ENCODE measurements around the gene NUB1. TPM values are rescaled to one million over a fixed set of nuclear protein-coding genes. Genes with fewer than 3 reads are reported as not detected.

The NUB1 gene
- total and polyA plus RNA-seq, 12 donors, result 22.5 to 127 (median 48.6) TPM

GRCh38 chr7:151406886-151407583 lies 65.4 kb downstream of the NUB1 start:
- Histone ChIP-seq H3K27me3 (peaks cover 37% of the 10 kb centered on the region), H3K4me1 (replicated peaks in 1 of 2) (peaks cover 8 to 15% of the 10 kb centered on the region in 2 donors), H3K9me3 (replicated peaks in 1 of 3) (no peaks in the 10 kb centered on the region), H3K4me3 (no peak overlapping the region), H3K27ac (peak overlapping the region in 1 of 5 donors; percentile 25), H3K36me3 (replicated peaks in 1 of 2) (no peaks in the 10 kb centered on the region)
- TF ChIP-seq POLR2A (IDR thresholded peaks at IDR 0.05) (no peak), CTCF (IDR thresholded peaks at IDR 0.05) (no peak)
- WGBS, 4 donors, result 76 to 89% (median 85%) methylated on average over 6 to 9 of the region's 9 CpGs
- DNase-seq, result no peak
- intact Hi-C loops (cut with DNase I), result no loop called here

DNA sequence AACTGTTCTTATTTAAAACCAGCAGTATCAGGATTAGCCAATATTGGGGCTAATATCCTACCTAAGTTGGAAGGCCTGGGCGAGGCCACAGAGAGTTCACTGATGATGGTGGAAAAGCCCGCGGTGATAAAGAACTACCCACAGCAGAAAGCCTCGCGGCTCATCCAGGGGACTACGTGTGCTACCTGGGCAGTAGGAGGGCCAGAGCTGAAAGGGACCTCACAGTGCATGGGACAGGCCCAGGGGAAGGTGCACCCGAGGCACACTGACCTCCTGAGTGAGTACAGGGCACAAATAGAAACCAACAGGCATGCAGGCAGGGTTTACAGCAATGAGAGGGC lies 66.9 kb downstream of the NUB1 start:
- no peak for TF ChIP-seq CTCF (IDR thresholded peaks at IDR 0.05)
- TF ChIP-seq POLR2A (IDR thresholded peaks at IDR 0.05), result no peak
- H3K9me3 ChIP-seq (replicated peaks in 1 of 3), result no peaks in the 10 kb centered on the region
- peak overlapping the region in 1 of 4 donors; percentile 6 for H3K4me3 ChIP-seq
- H3K27ac ChIP-seq, result peak overlapping the region in 2 of 5 donors; percentile 30 to 84
- H3K27me3 ChIP-seq, result peaks cover 37% of the 10 kb centered on the region
- intact Hi-C loops (cut with DNase I), result no loop called here
- no peak for DNase-seq
- 70 to 87% (median 82%) methylated on average over 7 of the region's 7 CpGs for WGBS, 4 donors
- H3K36me3 ChIP-seq (replicated peaks in 1 of 2), result no peaks in the 10 kb centered on the region
- peaks cover 8 to 15% of the 10 kb centered on the region in 2 donors for H3K4me1 ChIP-seq (replicated peaks in 1 of 2)

DNA sequence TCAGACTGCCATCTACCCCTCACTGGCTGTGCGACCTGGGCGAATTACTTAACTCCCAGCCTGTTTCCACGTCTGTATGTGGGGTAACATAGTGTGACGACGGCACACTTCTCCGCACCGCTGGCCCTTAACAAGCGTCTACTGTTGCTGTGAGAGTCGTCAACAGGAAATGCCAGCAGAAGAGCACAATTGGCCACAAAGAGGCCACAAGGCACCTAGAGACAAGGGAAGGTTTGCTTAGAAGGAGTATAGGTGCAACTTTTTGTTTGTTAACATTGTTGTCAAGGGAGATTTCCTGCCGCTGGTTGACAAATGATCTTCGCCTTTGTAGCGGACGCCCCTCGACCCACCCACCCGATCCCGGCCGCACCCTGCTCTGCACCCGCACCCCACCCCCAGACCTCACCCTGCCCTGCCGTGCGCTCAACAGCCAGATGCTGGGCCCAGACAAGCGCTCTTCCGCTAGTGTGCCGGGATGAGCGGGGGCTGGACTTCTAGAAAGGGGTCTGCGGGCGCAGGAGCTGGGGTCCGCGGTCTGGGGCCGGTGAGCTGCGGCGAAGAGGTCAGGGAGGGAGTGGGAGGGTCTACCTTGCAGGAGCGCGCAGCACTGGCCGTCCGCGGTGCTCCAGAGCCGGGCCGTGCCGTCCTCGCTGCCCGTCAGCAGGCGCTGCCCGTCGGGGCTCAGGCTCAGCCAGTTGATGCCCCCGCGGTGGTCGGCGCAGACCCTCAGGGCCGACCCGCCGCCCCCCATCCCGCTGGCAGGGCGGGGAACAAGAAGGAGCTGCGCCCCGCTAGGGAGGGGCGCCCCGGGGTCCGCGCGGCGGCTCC lies 67.4 kb downstream of the NUB1 start:
- TF ChIP-seq POLR2A (IDR thresholded peaks at IDR 0.05) (no peak), CTCF (IDR thresholded peaks at IDR 0.05) (no peak)
- no peak for DNase-seq
- 17 to 40% (median 21%) methylated on average over 9 to 61 of the region's 61 CpGs for WGBS, 4 donors
- intact Hi-C loops (cut with DNase I), result no loop called here
- H3K4me1 ChIP-seq (replicated peaks in 1 of 2), result peaks cover 8 to 15% of the 10 kb centered on the region in 2 donors
- peak overlapping the region in 2 of 4 donors; percentile 9 to 58 for H3K4me3 ChIP-seq
- H3K27ac ChIP-seq, result peak overlapping the region in 2 of 5 donors; percentile 64 to 84
- H3K36me3 ChIP-seq (replicated peaks in 1 of 2), result no peaks in the 10 kb centered on the region
- no peaks in the 10 kb centered on the region for H3K9me3 ChIP-seq (replicated peaks in 1 of 3)
- peaks cover 37% of the 10 kb centered on the region for H3K27me3 ChIP-seq

GRCh38 chr7:151409667-151410404 lies 68.2 kb downstream of the NUB1 start, which contains the start of gene WDR86:
Gene WDR86 (minus strand): TSS chr7:151410038. CDS start chr7:151409589, 449 bp downstream.
- no peak for DNase-seq
- H3K4me1 ChIP-seq (replicated peaks in 1 of 2), result peaks cover 8 to 15% of the 10 kb centered on the region in 2 donors
- intact Hi-C loops (cut with DNase I), result no loop called here
- TF ChIP-seq POLR2A (IDR thresholded peaks at IDR 0.05) (no peak), CTCF (IDR thresholded peaks at IDR 0.05) (no peak)
- H3K9me3 ChIP-seq (replicated peaks in 1 of 3), result no peaks in the 10 kb centered on the region
- no peaks in the 10 kb centered on the region for H3K36me3 ChIP-seq (replicated peaks in 1 of 2)
- H3K27ac ChIP-seq, result peak within 1 kb of the TSS in 2 of 5 donors; percentile 64 to 84
- peak within 1 kb of the TSS in 2 of 4 donors; percentile 13 to 58 for H3K4me3 ChIP-seq
- peaks cover 37% of the 10 kb centered on the region for H3K27me3 ChIP-seq
- WGBS, 4 donors, result 1% methylated on average over 18 to 74 of the region's 75 CpGs; no CpG with 5 or more reads in 1 of the 4 donors
